ENCODE measurements around the gene NSG1. TPM values are rescaled to one million over a fixed set of nuclear protein-coding genes. Genes with fewer than 3 reads are reported as not detected.

NSG1 gene
- total and polyA plus RNA-seq, 9 of the 15 experiments (the other 6 are each of a cell fraction or from before 2014, with no cell fraction given), result not detected

GRCh38 chr4:4402966-4403365 is 16.1 kb downstream of the NSG1 start (continued):
- no peak for TF ChIP-seq TSHZ1 (CRISPR knock-in tag; IDR thresholded peaks at IDR 0.05)
- no peak for TF ChIP-seq CBFA2T2 (conservative IDR thresholded peaks at IDR 0.05)
- no peak for TF ChIP-seq RHOXF2B (CRISPR knock-in tag; conservative IDR thresholded peaks at IDR 0.05)
- TF ChIP-seq UBTF (IDR thresholded peaks at IDR 0.05; ENCODE audit: borderline replicate concordance in 1 of 2, low read depth in 2 of 2, low read length in 2 of 2), result no peak
- no peak for TF ChIP-seq SMARCB1 (IDR thresholded peaks at IDR 0.05; ENCODE audit: insufficient read length, low read depth)
- TF ChIP-seq ZNF589 (CRISPR knock-in tag; IDR thresholded peaks at IDR 0.05; ENCODE audit: low read depth), result no peak
